Adrenal gland (tissue), 5 donors: ENCODE measurements around the gene MAP2K4.

Source experiments
- POLR2A ChIP-seq, 2 donors: fragments of 450-650 bp; IDR thresholded peaks; one replicate each; pipeline ENCODE4 v1.6.1; 2017; ENCODE audit warnings: antibody characterized with exemption in 2 of 2, mild to moderate bottlenecking in 2 of 2, moderate library complexity in 1 of 2
- TF ChIP-seq, protein P1 (sequence below), 6 experiments: fragments of 450-650 bp in 4 of 6; fragments of 200-600 bp in 2 of 6; sonication (generic) in 1 of 6; IDR thresholded peaks; 1 replicate in 5 of 6; 2 replicates in 1 of 6; pipeline versions ENCODE4 v1.5.1 to v1.8.0; 2016 to 2021; ENCODE audit warnings: antibody characterized with exemption in 6 of 6, mild to moderate bottlenecking in 2 of 6, moderate library complexity in 1 of 6
- donor health status: DM: no; HTN: no; CAD: no.

DNA sequence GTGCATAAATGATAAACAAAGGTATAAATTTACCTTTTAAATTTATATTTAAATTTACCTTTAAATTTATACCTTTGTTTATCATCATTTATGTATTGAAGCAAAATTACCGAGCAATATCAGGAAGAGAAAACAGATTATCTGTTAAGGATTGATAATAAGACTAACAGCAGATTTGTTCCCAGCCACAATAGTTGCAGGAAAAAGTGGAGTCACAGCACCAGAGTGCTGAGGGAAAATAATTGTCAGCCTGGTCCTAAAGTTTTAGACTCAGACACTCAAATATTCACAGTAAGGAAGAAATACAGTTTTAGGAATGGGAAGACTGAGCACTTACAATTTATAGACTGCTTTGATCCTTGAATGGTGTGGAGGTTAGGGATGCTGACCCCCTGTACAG, 117.2 kb downstream of the MAP2K4 start:
- TF ChIP-seq, protein P1, sequence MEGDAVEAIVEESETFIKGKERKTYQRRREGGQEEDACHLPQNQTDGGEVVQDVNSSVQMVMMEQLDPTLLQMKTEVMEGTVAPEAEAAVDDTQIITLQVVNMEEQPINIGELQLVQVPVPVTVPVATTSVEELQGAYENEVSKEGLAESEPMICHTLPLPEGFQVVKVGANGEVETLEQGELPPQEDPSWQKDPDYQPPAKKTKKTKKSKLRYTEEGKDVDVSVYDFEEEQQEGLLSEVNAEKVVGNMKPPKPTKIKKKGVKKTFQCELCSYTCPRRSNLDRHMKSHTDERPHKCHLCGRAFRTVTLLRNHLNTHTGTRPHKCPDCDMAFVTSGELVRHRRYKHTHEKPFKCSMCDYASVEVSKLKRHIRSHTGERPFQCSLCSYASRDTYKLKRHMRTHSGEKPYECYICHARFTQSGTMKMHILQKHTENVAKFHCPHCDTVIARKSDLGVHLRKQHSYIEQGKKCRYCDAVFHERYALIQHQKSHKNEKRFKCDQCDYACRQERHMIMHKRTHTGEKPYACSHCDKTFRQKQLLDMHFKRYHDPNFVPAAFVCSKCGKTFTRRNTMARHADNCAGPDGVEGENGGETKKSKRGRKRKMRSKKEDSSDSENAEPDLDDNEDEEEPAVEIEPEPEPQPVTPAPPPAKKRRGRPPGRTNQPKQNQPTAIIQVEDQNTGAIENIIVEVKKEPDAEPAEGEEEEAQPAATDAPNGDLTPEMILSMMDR (IDR thresholded peaks at IDR 0.05) = no peak
- TF ChIP-seq POLR2A (IDR thresholded peaks at IDR 0.05) = no peak
